Dendritic cell treated with granulocyte-macrophage colony-stimulating factor and Interleukin-4, amounts not matched to agents 40 ng/mL and 50 ng/mL, for 4 days (primary cell): ENCODE data around the gene ABL1.
"Not testable (repeated sequence)": the region's sequence is repeated elsewhere in the genome, so short reads cannot be mapped to it uniquely, and the experiment has no call there.

ENCODE experiments used
- H3K27ac Mint-ChIP-seq: one replicate; pipeline ENCODE4 v1.8.0; 2022; ENCODE audit warnings: mild to moderate bottlenecking, mixed read lengths
- H3K27me3 Mint-ChIP-seq: one replicate; pipeline ENCODE4 v1.8.0; 2022; ENCODE audit warnings: mild to moderate bottlenecking, mixed read lengths
- H3K36me3 Mint-ChIP-seq: one replicate; pipeline ENCODE4 v1.8.0; 2022; ENCODE audit warnings: low read depth, mixed read lengths
- H3K4me1 Mint-ChIP-seq: one replicate; pipeline ENCODE4 v1.8.0; 2022; ENCODE audit warnings: low read depth, mixed read lengths
- H3K4me3 Mint-ChIP-seq: one replicate; pipeline ENCODE4 v1.8.0; 2022; ENCODE audit warnings: mild to moderate bottlenecking, moderate library complexity, mixed read lengths
- H3K9me3 Mint-ChIP-seq: one replicate; pipeline ENCODE4 v1.8.0; 2022; ENCODE audit warnings: mixed read lengths
- intact Hi-C: fragments of 100-400 bp; cut with micrococcal nuclease; formaldehyde crosslinking; loops from one replicate; pipeline ENCODE4 v1.15.0; 2022

The ABL1 gene

DNA sequence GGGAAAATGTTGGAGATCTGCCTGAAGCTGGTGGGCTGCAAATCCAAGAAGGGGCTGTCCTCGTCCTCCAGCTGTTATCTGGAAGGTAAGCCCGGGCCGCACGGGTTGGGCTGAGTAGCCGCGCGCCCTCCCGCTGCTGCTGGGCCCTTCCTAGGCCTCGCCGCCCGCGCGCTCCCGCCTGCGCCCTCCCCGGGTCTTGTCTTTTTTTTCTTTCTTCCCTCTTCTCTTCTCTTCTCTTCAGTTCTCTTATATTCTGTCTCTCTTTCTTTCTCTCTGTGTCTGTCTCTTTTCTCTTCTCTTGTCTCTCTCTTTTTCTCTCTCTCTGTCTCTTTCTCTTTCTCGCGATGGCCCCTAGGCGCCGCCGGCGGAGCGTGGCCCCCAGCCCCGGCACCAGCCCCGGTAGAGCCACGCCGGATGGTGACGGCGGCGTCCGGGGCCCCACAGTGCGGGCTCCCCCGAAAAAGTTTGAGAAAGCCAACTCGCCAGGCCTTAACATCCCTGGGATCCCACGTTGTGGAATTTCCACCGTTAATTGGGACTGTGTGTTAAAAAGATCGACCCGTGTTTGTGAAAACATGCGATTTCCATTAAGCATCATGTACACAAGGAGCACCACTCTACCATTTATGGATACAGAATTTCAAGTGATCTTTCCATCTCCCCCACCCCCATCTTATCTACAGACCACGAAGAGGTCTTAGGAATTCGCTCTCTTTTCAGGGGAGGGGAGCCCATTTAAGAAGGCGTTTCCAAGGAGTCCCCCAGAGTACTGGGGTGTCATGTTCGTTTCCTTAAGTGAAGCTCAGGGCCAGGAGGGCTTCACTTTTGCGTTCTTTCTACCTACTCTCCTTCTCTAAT is 616 bp downstream of the ABL1 start:
- intact Hi-C loops = no loop called here

DNA sequence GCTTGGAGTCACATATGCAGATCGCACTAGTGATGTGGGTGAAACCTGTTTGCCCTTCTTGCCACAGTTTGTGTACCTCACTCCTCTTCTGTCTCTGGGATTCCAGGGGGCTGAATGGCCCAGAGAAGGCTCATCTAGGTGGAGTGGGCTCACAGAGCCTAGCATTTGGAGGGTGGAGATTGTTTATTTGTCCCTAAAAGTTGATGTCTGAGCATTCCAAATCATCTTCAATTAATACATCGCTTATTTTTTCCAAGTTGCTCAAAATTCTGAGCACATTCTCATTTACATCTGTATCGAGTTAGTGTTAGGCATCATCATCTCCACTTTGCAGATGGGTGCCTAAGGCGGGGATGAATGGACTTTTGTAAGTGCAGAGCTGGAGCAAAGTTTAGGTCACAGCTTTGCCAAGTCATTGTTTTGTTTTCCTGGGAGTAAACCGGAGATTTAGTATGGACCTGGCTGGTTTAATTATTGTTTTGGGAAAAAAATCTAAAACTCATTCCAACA is 2.0 kb downstream of the ABL1 start:
- Mint-ChIP-seq H3K9me3 (no peaks in the 10 kb centered on the region), H3K36me3 (peaks cover 7% of the 10 kb centered on the region)

More for the DNA sequence above, 616 bp downstream of the ABL1 start:
- Mint-ChIP-seq H3K27me3 (peaks cover 2% of the 10 kb centered on the region), H3K4me3 (peak overlapping the region; percentile 87), H3K36me3 (peaks cover 7% of the 10 kb centered on the region), H3K4me1 (peaks cover 54% of the 10 kb centered on the region), H3K27ac (peak overlapping the region; percentile 91), H3K9me3 (no peaks in the 10 kb centered on the region)

DNA sequence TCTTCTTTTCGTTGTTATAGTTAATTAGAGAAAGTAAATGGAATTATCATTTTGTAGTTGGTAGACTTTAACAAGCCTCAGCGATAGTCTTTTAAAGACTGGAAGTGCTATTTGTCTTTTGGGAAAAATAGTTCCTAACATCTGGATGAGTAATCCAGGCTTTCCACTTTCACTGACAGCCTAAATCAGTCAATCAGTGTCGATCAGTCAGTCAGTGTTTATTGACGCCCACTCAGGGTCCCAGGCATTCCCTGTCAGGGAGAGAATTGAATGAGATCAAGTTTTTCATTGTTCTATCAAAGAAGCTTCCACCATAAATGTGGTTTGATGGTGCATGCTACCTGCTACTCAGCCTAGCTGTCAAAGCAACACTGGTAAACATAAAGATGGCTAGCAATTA is 2.6 kb downstream of the ABL1 start:
- Mint-ChIP-seq H3K4me3 (no peak overlapping the region), H3K27me3 (peaks cover 2% of the 10 kb centered on the region), H3K4me1 (peaks cover 60% of the 10 kb centered on the region)

More for the DNA sequence above, 2.0 kb downstream of the ABL1 start:
- Mint-ChIP-seq H3K27me3 (peaks cover 2% of the 10 kb centered on the region), H3K4me1 (peaks cover 60% of the 10 kb centered on the region), H3K4me3 (no peak overlapping the region), H3K27ac (no peak overlapping the region)
- intact Hi-C loops = no loop called here

DNA sequence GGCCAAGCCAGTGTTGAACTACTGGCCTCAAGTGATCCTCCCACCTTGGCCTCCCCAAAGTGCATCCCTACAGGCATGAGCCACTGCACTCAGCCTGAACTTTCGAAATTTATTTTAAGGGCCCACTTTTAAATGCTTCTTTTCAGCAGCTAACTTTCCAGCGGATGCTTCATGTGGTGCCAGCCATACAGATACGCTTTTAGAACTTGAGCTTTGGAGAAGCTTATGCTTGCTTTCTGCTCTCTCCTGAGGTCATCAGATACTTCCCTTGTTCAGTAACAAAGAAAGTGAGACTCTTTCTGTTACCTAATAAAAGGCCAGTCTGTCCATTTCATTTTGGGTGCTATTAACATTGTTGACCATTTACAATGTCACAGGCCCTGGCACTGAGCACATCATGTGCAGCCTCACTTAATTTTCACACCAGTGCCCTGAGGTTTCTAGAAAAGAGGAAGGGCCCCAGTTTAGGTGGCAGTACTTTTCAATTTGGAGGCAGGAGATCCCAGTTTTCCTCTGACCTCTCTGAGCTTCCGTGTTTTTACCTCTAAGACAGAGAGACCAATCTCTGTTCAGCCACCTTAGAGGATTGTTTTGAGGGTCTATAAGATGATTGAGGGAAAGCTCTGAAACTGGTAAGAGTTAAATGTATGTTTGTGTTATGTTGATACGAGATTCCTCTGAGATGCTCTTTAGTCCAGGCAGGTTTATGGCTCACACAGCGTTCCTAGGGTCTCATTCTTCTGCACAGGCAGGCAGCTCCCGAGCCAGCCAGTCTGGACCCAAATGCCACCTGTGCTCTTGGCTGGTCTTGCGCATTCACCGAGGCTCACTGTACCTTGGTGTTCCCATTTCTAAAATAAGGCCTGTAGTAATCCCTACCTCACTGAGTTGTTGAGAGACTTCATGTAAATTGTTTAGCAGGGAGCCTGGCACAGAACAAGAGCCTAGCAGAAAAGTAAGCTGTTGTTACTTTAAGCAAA is 4.4 kb downstream of the ABL1 start:
- no peaks in the 10 kb centered on the region for H3K9me3 Mint-ChIP-seq
- H3K27ac Mint-ChIP-seq = no peak overlapping the region
- peaks cover 2% of the 10 kb centered on the region for H3K27me3 Mint-ChIP-seq
- peaks cover 7% of the 10 kb centered on the region for H3K36me3 Mint-ChIP-seq
- no peak overlapping the region for H3K4me3 Mint-ChIP-seq
- H3K4me1 Mint-ChIP-seq = peaks cover 65% of the 10 kb centered on the region
- intact Hi-C loops = no loop called here

More for the DNA sequence above, 2.6 kb downstream of the ABL1 start:
- intact Hi-C loops = no loop called here
- H3K36me3 Mint-ChIP-seq = peaks cover 7% of the 10 kb centered on the region
- H3K9me3 Mint-ChIP-seq = no peaks in the 10 kb centered on the region
- no peak overlapping the region for H3K27ac Mint-ChIP-seq

DNA sequence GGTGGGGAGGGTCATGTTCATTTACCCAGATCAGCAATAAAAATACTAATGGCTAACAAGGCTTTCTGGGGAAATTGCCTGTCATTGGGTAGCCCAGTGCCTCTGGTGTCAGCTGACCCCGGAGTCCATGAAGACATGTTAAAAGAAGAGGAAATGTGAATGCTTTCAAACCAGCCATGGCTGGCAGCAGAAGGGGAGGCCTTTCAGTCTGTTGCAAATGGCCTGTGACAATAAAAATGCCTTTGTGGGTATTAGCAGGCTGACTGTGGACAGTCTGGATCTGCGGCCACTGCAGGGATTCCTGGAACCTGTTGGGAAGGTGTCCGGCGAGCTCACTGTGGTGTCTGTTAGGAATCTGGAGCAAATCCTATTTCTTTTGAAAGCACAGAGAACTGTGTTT is 7.5 kb downstream of the ABL1 start:
- no peak overlapping the region for H3K27ac Mint-ChIP-seq
- H3K4me3 Mint-ChIP-seq = no peak overlapping the region
- no peaks in the 10 kb centered on the region for H3K36me3 Mint-ChIP-seq
- H3K27me3 Mint-ChIP-seq = no peaks in the 10 kb centered on the region
- intact Hi-C loops = no loop called here
- H3K4me1 Mint-ChIP-seq = peaks cover 50% of the 10 kb centered on the region
- H3K9me3 Mint-ChIP-seq = no peaks in the 10 kb centered on the region

DNA sequence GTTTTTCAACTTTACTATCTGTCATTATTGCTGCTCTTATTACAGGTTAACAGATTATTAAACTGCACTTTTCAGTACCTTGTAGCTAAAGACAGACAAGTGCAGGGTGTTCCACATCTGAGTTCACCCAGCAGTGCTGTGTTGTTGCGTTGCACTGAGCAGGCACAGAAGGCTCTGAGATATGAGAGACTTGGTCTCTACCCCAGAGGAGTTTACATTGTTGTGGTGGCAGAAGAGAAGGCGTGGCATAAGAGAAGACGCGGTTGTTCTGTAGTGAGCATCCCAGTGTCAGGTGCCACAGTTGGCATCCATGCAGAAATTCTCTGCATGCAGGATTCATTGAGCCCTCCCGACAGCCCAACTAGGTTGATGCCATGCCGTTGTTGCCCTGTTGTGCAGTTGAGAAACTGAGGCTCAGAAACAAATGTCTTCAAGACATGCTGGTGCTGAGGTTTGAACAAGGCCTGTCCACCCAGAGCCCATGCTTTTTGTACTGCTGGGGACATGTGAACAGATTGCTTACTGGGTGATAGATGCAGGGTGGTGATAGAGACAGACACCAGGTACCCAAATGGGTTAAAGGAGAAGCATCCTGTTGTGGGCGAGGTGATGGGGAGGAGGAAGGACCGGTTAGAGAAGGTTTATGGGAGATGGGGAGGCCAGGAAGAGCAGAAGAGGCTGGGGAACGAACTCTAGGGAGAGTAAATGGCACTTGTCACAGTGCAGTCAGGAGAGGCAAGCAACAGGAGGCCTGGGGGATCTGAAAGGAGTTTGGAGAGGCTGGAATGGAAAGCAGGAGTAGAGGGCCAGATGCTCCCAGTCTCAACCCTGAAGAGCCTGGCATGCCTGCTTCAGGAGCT is 8.2 kb downstream of the ABL1 start:
- Mint-ChIP-seq H3K9me3 (no peaks in the 10 kb centered on the region), H3K27me3 (no peaks in the 10 kb centered on the region)

DNA sequence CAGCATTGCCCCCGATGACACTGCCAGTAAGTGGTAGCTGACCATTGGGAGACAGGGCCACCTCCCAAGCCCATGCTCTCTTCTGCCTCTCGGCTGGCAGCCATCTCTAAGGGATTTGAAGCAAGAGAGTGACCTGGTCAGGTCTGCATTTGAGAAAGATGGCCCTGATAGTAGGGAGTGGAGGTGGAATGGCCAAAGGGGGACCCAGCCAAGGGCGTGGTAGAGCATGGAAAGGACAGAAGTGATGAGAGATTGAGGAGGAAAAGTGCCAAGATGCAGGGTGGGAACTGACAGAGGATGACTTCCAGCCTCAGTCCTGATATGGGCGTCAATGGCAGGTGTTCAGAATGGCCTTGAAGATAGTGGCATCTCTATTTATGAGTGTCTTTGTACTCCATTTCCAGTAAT is 9.0 kb downstream of the ABL1 start:
- intact Hi-C loops = no loop called here
- H3K9me3 Mint-ChIP-seq = no peaks in the 10 kb centered on the region
- no peaks in the 10 kb centered on the region for H3K36me3 Mint-ChIP-seq
- H3K27ac Mint-ChIP-seq = no peak overlapping the region
- H3K27me3 Mint-ChIP-seq = no peaks in the 10 kb centered on the region
- peaks cover 47% of the 10 kb centered on the region for H3K4me1 Mint-ChIP-seq
- no peak overlapping the region for H3K4me3 Mint-ChIP-seq

More for the DNA sequence above, 8.2 kb downstream of the ABL1 start:
- Mint-ChIP-seq H3K27ac (no peak overlapping the region), H3K36me3 (no peaks in the 10 kb centered on the region), H3K4me1 (peaks cover 55% of the 10 kb centered on the region), H3K4me3 (no peak overlapping the region)
- intact Hi-C loops = no loop called here

DNA sequence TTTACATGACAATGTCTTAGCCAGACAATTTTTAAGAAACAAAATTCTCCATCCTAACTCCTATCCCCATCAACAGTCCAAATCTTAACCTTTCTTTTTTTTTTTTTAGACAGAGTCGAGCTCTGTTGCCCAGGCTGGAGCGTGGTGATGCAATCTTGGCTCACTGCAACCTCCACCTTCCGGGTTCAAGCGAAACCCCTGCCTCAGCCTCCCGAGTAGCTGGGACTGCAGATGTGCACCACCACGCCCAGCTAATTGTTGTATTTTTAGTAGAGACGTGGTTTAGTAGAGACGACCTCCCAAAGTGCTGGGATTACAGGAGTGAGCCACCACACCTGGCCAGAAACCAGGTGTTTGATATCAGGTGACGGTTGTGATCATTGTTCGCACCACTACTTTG is 10.2 kb downstream of the ABL1 start:
- no peak overlapping the region for H3K4me3 Mint-ChIP-seq
- no peaks in the 10 kb centered on the region for H3K27me3 Mint-ChIP-seq
- intact Hi-C loops = no loop called here
- no peak overlapping the region for H3K27ac Mint-ChIP-seq
- H3K36me3 Mint-ChIP-seq = no peaks in the 10 kb centered on the region
- H3K4me1 Mint-ChIP-seq = peaks cover 40% of the 10 kb centered on the region
- no peaks in the 10 kb centered on the region for H3K9me3 Mint-ChIP-seq

DNA sequence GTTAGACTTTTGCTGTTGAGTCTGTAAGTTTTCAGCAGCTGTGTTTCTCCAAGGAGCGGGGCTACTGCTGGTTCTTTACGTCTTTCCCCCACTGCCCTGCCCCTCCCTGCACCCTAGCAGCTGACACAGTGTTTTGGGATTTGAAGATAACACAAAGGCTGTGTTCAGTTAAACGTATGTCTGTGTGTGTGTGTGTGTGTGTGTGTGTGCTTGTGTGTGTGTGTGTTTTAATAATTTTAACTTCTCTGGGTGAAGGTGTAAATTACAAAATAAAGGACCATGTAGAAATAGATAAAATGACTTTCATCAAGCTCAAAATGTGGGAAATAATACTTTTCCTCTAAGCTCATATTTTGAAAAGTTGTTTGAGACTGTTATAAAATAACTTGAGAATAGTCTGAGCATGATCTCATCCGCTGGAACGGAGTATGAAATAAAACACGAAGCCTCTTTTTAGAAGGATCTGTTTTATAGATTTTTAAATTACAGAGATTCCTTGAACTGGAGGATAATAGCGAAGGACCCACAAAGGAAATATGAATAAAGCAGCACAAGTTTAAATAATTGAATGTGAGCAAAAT is 10.9 kb downstream of the ABL1 start:
- Mint-ChIP-seq H3K27me3 (no peaks in the 10 kb centered on the region), H3K4me1 (peaks cover 40% of the 10 kb centered on the region), H3K36me3 (no peaks in the 10 kb centered on the region), H3K9me3 (no peaks in the 10 kb centered on the region), H3K27ac (no peak overlapping the region), H3K4me3 (no peak overlapping the region)
- intact Hi-C loops = no loop called here

DNA sequence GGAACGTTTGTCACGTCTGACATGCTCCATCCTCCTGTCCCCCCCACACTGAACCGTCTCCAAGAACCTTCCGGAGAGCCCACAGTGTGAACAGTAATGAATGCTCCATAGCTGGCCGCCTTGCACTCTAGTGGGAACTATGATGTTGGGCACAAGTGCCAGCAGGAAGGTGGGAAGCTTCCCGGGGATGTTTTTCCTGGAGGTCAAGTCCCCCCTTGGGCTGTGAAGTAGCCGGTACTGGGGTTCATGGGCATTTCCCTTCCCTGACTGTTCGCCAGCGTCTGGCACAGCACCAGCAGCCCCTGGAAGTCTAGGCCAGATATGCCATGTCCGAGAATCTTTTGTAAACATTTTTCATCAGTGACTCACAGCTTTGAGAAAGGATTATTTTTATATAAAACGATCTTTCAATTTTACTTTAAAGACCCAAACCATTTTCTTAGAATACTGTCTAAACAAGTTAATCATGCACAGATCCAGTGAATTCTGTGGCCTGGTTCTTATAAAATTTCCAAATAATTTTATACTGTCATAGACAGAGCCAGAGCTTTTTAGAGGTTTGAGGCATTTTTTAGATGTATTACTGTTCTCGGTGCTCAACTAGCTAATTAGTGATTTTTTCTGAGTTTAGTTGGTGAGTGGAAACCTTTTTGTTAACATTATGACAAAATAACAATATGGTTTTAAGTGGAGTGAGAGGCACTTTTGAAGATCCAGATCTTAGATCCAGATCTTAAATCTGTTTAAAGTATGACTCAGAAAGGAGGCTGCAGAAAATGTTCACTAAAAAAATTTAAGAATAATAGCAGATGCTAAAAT is 11.6 kb downstream of the ABL1 start:
- Mint-ChIP-seq H3K27me3 (no peaks in the 10 kb centered on the region), H3K4me1 (peaks cover 39% of the 10 kb centered on the region), H3K9me3 (no peaks in the 10 kb centered on the region), H3K4me3 (no peak overlapping the region), H3K36me3 (no peaks in the 10 kb centered on the region), H3K27ac (no peak overlapping the region)
- intact Hi-C loops = no loop called here

DNA sequence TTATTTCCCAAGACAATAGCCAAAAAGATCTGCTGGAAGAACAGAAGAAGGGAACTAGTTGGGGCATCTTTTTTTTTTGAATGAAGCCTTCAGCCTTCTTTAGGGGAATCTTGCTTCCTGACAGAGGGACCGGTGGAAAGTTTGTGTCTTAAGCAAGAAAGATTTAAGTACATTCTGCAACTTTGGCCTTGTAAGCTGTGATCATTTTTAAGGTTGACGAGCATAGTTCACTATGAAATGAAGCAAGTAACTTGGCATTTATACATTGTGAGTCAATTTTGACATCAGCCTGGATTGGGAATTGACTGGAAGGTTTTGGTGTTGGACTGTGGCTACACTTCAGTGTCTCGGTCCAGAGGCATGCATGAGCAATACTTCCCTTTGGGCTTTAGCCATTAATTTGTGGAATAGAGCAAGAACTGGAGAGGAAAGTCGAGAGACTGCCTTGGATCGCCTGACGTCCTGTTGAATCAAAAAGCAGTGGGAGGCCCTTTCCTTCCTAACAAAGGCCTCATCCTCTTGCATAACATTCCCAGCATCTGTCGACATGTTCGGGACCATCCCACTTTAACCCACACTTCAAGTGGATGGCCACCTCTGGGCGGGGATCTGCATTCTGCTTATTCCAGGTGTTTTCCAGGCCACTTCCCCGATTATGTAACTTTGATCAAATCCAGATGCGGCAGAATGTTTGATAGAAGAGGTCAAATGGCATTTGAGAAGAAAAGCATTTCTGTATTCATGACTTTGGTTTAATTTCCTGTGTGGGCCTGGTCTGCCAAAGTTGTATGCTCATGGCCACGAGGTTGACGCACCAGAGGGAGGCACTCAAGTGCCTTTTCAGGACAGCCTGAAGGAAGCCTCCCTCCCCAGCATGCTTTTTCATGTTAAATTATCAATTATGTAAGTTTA is 12.5 kb downstream of the ABL1 start:
- H3K27me3 Mint-ChIP-seq = no peaks in the 10 kb centered on the region
- no peak overlapping the region for H3K4me3 Mint-ChIP-seq
- no peak overlapping the region for H3K27ac Mint-ChIP-seq
- no peaks in the 10 kb centered on the region for H3K36me3 Mint-ChIP-seq
- H3K9me3 Mint-ChIP-seq = no peaks in the 10 kb centered on the region
- H3K4me1 Mint-ChIP-seq = peaks cover 30% of the 10 kb centered on the region
- intact Hi-C loops = no loop called here

DNA sequence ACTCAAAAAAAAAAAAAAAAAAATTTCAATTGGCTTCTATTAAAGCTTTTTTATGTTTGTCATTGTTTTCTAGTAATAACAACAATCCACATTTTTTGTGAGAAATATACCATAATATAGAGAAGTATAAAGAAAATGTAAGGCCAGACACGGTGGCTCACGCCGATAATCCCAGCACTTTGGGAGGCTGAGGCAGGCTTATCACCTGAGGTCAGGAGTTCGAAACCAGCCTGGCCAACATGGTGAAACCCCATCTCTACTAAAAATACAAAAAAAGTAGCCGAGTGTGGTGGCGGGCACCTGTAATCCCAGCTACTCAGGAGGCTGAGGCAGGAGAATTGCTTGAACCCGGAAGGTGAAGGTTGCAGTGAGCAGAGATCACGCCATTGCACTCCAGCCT is 13.5 kb downstream of the ABL1 start:
- intact Hi-C loops, H3K4me3 Mint-ChIP-seq, H3K27me3 Mint-ChIP-seq, H3K9me3 Mint-ChIP-seq, H3K36me3 Mint-ChIP-seq, H3K27ac Mint-ChIP-seq: not testable (repeated sequence)
- peaks cover 20% of the 10 kb centered on the region for H3K4me1 Mint-ChIP-seq
